Left renal cortex interstitium (tissue), 4 donors: ENCODE data around the gene NDUFS2. TPM values are rescaled to one million over a fixed set of nuclear protein-coding genes. Genes with fewer than 3 reads are reported as not detected.

Experiments
- DNase-seq, 4 donors: peaks; one replicate each; pipeline ENCODE4 v3.0.0-alpha.2; 2013; ENCODE audit warnings: low read depth in 4 of 4, low spot score in 2 of 4, missing footprints in 1 of 4
- polyA plus RNA-seq, 4 donors: library from polyadenylated mRNA; unstranded; fragments of 120-200 nt; gene quantifications; one replicate each; pipeline ENCODE4 v1.2.1, GENCODE V29; 2013; ENCODE audit not compliant: insufficient read length in 4 of 4

Gene NDUFS2
- polyA plus RNA-seq, 4 donors: 178 to 218 (median 200) TPM

DNA sequence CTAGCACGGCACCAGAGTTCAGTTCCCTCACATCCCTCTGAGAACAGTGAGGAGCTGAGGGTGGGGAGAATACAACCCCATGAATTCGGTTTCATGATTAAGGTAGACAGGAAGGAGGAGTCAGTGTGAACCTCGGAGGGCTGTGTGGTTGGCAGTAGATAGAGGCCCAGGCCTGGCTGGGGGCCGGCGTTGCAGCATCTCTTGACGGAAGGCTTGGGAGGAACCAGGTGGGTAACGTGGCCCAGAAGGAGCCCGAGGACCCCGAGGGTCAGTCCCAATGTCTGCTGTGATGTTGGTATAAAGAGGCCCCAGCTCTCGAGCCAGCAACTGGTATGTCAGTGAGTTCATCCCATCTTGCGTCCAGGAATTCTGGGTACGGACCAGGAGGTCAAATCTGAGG, 30.5 kb upstream of the NDUFS2 start:
- no peak for DNase-seq

DNA sequence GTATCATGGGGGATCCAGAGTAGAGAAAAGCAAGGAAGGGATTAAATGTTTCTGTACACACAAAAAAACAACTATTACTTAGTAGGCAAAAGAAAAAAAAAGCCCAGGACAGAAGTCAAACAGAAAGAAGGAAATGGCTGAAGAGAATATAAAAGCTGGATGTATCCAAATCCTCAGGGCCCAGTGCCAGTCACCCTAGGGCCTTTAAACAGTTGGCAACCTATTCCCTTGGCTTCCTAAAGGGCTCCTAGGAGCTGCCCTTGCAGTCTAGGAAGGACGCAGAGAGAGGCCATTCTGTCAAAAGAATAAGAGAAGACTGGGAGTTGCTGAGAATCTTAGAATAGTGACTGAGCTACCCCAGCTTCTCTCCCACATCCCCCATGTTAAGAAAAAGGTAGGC, 29.8 kb upstream of the NDUFS2 start:
- DNase-seq: no peak

DNA sequence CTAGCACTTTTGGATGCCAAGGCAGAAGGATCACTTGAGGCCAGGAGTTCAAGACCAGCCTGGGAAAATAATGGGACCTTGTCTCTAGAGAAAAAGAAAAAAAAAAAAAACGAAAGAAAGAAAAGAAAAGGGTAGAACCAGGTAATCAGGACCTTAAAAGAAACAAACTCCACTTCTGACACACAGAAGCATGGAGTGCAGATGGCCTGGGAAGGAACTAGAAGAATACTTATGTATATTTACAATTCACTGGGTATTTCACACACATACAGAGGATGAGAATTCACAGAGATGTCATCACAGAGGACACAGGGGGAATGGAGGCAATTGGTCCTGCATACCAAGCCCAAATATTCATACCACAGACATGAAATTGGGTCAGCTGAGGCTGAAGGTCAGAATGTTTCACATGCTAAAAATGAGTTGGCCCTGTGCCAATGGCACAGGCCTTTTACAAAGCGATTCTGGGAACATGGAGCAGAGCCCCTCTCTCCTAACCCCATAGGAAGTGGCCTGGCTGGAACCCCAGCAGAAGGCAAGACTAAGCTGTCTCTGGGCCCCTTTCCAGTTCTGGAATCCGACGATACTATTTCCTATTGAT, 29.3 kb upstream of the NDUFS2 start:
- DNase-seq: no peak

DNA sequence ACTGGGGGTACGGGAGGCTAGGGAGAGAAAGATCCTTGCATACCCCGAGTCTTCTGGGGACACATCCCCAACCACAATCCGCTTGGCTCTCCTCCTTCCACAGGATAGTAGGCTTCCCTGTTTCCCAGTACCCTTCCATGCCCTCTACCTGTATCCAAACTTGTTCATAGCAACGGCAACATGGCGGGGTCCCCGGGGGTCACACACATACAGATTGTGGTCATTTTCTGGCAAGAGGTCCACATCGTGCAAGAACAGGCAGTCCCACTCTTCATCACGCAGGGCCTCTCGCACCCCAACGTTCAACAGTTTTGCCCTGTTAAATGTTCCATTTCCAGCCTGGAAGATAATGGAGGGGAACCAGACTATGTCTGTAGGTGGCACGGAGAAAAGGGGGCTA, 28.5 kb upstream of the NDUFS2 start:
- no peak for DNase-seq

DNA sequence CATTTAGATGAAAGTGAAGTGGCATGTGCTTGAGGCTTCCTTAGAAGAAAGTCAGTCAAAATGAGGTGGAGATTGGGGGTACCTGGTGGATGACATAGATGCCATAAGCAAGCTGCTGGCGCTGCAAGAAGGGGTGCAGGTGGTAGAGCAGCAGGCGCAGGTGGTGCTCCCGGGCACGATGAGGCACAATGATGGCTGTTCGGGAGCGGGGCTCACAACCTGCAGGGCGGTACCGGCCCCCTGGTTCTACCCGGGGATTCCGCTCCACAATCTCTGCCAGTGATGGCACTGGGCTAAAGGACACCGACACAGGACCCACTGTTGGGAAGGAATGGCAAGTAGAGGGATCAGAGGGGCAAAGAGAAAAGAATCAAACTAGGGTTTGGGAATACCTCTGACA, 27.3 kb upstream of the NDUFS2 start:
- no peak for DNase-seq

DNA sequence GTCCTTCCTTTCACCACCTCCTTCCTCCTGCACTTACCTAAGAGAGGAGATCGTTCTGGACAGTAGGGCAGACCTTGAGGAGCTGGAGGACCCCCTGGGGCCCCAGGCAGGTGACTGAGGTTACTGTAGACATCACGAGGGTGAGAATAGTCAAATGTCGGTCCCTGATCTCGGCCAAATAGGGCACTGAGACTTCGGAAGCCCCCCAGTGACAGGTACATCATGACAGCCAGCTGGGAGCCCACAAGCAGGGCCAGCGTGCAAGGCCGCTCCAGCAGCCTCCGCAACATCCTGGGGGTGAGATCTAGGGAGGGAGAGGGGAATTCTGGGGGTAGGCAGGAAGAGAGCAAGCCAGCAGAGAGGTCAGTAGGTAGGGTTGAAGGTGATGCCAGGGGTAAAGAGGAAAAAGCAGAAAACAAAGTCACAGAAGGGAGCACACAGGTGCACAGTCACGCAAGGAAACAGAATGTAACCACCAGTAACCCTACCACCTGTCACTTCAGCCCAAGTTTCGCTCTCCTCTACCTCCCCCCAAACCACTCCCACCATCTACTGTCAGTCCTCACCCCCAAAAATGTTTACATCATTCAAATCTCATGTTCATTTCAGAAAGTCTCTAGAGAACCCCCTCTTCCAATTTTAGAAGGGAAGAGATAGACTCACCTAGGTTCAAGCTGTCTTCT, 26.3 kb upstream of the NDUFS2 start:
- DNase-seq: no peak

DNA sequence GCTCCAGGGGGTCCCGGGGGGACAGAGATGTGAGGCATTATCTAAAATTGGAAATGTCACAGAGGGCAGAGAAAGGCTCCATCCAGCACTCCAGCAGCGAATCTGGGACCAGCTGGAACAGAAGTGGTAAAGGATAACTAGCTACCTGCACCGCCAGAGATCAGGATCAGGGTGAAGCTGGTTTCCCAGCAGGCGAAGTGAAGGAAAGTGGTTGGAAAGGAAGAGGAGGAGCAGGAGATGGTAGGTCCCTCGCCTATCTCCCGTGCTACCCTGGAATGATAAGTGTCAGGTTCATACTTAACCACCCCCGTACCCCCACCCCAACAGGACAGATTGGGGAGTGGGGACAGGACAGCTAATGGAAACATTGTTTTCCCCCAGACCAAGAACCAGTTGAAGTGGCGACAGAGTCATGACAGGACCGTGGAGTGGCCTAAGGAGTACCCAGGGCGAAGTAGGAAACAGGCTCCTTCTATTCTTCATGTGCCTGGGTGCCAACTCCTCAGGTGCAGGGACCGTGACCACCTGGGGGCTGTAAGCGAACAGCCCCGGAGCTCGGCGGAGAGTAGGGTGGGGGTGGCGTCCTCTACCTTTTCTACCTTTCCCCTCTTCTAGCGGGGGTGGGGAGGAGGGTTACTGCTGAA, 25.6 kb upstream of the NDUFS2 start:
- no peak for DNase-seq

DNA sequence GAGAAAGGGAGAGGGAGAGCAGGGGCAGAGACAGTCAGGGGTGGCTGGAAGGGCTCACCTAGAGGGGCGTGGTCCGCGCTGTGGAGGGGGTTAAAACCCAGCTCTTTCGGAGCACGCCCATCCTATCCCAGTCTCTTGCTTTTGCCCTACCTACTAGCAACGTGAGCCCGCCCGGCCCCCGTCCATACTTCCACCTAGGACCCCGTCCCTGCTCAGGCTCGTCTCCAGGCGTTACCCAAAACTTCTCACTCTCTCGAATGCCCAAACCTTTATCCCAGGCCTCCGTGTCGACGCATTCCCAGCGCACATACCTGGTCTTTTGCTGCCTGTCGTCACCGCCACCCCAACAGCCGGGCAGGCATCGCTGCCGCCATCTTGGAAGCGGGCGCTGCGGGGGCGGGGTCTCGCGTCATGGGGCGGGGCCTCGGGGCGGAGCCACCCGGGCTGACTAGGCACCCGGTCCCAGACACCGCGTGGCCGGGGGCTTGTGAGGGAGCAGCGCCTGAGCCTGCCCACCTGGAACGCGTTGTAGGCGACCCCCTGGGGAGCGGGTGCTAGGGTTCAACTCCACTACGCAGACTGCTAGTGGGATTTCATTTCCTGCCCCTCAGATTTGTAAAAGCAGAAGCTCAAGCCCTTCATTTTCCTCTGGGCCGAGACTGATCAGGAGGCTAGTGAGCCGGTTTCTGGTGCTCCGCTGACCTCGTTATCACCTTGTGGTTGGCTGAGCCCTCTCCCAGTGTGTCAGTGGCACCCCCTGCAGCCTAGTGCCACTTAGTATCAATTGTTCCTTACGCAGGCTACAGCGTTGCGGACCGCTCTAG, 24.8 kb upstream of the NDUFS2 start, which contains the start of gene B4GALT3:
TSS of gene B4GALT3 (minus strand) at position 396 of the 824 bp plus-strand sequence. CDS start 1,447 bp downstream, outside the sequence.
- peak in 3 of 4 donors; percentile 75 to 78 (median 76) for DNase-seq

DNA sequence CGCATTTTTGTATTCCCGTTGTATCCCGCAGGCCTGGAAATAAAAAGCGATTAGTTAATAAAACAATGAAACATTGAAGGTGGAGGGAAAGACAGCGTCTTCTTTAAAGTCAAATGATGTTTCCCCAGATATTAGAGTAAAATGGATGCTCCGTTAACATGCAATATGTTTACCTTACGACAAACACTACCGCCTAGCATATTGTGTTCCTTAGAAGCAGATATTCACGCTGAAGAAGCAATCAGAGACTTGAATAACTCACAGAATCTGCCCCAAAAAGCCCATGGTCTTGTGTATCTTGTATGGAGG, 24.3 kb upstream of the NDUFS2 start:
- no peak for DNase-seq

DNA sequence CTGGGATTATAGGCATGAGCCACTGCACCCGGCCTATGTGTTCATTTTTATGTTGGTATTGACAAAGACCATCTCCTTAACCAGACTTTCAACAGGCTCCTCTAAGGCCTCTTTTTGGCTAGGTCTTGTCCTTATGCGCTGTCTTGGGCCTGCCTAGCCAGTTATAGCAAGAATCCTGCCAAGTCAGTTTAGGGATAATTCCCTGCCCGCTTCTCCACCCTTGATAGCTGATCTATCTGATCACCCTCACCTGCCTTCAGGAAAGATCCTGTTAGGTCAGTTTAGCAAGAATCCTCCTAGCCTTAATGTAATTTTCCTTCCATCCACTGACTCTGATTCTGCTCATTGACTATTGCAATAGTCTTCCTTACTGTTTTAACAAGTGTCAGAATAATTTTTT, 22.5 kb upstream of the NDUFS2 start:
- no peak for DNase-seq

DNA sequence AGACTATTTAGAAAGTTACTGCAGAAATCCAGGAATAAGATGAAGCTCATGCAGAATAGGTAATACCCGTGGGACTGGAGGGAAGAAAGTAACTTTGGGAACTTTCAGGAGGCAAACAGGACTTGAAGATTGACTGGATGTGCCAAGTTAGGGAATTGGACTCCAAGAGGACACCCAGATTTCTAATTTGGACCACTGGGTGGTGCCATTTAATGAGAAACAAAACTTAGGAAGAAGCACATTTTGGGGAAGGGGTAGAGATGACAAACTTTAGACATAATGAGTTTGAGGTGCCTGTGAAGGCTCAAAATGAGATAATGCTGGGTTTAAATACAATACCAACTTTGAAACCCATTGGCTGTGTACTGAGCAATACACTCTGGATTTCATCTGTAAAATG, 21.5 kb upstream of the NDUFS2 start:
- DNase-seq: no peak

DNA sequence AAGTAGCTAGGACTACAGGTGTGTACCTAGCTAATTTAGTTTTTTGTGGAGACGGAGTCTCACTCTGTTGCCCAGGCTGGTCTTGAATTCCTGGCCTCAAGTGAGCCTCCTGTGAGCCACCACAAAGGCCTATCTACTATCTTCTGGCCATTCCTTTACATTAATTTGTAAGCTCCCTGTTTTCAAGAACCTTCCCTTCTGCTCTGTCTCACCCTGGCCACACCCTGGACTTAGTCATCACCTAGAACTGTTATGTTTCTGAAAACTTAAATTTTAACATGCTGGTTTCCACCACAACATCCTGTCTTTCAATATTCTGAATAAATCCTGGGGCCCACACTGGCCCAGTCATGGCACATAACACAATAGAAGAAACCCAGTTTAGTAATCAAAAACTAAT, 20.0 kb upstream of the NDUFS2 start:
- no peak for DNase-seq

DNA sequence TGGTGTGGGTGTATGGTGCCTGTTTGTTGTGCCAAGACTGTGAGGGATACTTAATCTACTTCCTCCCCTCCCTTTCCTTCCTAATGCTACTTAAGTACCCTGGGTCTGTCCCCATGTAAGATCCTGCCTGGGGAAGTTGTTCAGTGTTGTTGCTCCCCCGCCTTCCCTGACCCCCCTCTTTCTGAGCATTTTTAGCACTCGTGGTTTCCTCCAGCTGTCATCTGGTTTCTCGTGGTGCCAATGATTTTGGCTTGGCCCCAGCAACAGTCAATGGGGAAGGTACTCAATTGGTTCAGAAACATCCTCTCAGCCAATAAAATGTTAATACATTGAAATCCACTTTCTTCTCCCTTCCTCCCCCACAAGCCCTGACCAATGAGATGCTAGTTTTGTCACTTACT, 16.9 kb upstream of the NDUFS2 start:
- no peak for DNase-seq

DNA sequence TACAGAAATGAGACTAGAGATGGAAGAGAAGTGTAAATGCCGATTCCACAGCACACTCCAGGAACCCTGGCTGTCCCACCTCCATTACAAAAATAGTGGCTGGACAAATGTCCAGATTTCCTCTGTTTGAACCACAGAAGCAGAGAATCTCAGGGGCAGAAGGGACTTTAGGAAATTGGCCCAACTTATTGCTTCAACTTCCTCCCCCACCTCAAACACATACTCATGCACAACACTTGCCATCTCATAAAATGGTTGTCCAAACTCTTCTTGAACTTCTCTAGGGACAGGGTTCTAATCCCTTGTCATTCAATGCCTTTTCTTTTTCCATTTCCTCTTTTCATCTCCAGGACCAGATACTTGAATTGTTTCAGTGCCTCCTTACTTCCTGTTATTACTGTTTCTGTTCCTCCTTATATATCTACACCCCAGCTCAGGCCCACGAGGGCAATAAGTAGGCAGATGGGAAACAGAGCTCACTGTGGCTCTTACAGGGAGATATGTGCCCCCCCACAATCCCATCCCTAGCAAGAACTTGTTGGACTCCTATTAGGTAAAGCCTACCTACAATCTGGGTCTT, 16.3 kb upstream of the NDUFS2 start:
- DNase-seq: no peak

DNA sequence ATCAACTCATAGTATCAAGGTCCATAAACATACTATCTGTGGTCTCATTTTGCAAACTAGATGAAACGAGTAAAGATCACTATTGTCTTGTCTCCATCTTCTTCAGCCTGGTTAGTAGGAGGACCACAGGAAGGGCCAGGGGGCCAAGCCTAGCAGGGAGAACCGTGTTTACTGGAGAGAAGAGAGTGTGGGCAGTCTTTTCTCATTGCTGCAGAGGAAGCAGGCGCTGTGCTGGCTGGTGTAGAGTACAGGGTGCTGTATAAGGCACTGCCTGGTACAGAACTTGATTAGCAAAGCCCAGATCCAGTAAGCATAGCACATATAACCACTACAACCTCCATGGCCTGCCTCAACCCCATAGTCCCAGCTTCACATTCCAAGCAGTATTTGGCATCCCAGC, 14.9 kb upstream of the NDUFS2 start:
- DNase-seq: no peak

DNA sequence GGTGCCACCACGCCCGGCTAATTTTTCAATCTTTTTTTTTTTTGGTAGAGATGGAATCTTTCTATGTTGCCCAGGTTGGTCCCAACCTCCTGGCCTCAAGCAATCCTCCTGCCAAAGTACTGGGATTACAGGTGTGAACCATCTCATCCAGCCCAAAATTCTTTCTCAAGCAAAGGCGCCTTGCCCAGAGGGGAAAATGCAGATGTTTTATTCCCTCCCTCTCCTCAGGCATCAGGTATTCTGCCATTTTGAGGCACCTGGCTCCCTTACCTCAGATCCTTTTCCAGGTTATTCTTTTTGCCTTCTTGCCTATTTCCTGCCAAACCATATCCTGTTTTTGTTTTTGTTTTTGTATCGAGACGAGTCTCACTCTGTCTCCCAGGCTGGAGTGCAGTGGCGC, 13.8 kb upstream of the NDUFS2 start:
- DNase-seq: no peak

DNA sequence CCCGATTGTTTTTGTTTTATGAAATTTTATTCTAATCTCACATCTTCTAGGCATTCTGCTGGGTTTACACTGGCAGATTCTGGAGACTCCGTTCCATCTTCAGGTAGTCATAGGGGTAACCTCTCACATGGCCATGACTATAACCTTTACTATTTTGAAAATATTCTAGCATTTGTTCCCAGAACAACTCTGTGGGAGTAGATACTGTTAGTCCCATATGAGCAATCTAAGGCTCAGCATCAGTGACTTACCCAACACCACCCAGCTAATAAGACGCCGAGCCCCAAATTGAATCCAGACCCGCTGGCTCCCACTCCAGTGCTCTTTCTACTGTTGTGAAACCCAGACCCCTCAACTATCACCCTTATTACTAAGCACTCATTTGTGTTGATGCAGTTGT, 13.1 kb upstream of the NDUFS2 start:
- DNase-seq: no peak

DNA sequence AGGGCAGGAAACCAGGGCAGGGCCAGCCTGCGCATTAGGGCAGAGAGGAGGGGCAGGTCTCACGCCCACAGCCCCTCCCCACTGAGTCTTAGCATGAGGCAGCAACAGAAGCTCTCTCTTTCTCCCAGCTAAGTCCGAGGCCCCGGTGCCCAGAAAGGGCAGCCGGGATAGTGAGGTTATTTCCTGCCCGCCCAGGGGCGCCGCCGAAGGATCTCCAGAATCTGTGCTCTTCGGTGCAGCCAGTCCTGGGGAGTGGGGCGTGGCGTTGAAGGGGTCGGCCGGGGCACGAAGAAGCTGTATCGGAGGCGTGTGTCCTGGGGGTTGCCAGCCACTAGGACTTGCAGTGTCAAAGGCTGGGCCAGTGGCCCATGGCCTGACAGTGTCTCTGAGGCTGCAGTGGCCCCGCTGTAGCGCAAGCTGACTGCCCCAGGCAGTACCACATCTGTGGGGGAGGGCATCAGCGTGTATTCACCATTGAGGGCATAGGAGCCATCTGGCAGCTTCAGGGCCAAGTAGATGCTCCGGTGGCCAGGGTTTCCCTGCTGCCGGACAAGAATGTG, 11.1 kb upstream of the NDUFS2 start:
- DNase-seq: no peak

DNA sequence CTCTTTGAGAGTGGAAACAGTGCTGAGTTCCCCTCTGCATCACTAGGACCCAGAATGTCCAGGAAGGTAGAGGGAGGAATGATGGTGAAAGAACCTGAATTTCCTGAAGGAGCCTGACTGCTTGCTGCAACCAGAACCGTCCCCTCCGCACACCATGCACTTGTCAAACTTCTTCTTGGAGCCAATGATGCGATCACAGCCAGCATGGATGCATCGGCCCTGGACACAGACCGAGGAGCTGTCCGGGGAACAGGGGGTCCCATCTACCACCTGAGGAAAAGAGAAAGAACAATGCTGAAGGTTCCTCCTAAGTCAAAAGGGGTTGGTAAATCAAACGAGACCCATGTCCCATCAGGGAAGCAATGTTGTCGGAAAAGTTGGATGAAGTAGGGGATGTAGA, 10.2 kb upstream of the NDUFS2 start:
- no peak for DNase-seq
